Ovary (tissue), 3 donors: ENCODE data around the gene DACH1.

ENCODE experiments used
- EP300 ChIP-seq: sonication (generic); formaldehyde crosslinking; IDR thresholded peaks from one replicate; pipeline ENCODE4 v1.6.1; 2017; ENCODE audit warnings: antibody characterized with exemption
- POLR2A ChIP-seq: fragments of 450-650 bp; IDR thresholded peaks from one replicate; pipeline ENCODE4 v1.6.1; 2017; ENCODE audit warnings: antibody characterized with exemption, mild to moderate bottlenecking, moderate library complexity
- TF ChIP-seq, protein P1 (sequence below), 3 donors: fragments of 450-650 bp in 2 of 3; fragments of 200-600 bp in 1 of 3; IDR thresholded peaks; one replicate each; pipeline versions ENCODE4 v1.5.1 to v1.8.0; 2016 to 2022; ENCODE audit warnings: antibody characterized with exemption in 3 of 3, mild to moderate bottlenecking in 1 of 3
- donor health status: DM: no; HTN: no; CAD: no.

GRCh38 chr13:71775966-71776365 lies 91.0 kb downstream of the DACH1 start:
- TF ChIP-seq, protein P1, sequence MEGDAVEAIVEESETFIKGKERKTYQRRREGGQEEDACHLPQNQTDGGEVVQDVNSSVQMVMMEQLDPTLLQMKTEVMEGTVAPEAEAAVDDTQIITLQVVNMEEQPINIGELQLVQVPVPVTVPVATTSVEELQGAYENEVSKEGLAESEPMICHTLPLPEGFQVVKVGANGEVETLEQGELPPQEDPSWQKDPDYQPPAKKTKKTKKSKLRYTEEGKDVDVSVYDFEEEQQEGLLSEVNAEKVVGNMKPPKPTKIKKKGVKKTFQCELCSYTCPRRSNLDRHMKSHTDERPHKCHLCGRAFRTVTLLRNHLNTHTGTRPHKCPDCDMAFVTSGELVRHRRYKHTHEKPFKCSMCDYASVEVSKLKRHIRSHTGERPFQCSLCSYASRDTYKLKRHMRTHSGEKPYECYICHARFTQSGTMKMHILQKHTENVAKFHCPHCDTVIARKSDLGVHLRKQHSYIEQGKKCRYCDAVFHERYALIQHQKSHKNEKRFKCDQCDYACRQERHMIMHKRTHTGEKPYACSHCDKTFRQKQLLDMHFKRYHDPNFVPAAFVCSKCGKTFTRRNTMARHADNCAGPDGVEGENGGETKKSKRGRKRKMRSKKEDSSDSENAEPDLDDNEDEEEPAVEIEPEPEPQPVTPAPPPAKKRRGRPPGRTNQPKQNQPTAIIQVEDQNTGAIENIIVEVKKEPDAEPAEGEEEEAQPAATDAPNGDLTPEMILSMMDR (IDR thresholded peaks at IDR 0.05), result no peak
- TF ChIP-seq POLR2A, result no peak
- no peak for TF ChIP-seq EP300
